HUES48 (cell line): ENCODE results near the gene DUSP15.

ENCODE experiments used
- H3K27ac ChIP-seq: one replicate; pipeline ENCODE4 v1.7.0; 2013; ENCODE audit warnings: low read depth, low read length, inconsistent platforms
- H3K27me3 ChIP-seq: 2 replicates; pipeline ENCODE4 v1.6.1; 2013; ENCODE audit warnings: mild to moderate bottlenecking, low read length; ENCODE audit not compliant: control insufficient read depth, insufficient read depth
- H3K36me3 ChIP-seq: 2 replicates; pipeline ENCODE4 v1.6.1; 2013; ENCODE audit warnings: low read length; ENCODE audit not compliant: control insufficient read depth, insufficient read depth
- H3K4me1 ChIP-seq: 2 replicates; pipeline ENCODE4 v1.6.1; 2013; ENCODE audit warnings: mild to moderate bottlenecking, low read length; ENCODE audit not compliant: control insufficient read depth, insufficient read depth
- H3K4me3 ChIP-seq: 2 replicates; pipeline ENCODE4 v1.5.1; 2013; ENCODE audit warnings: mild to moderate bottlenecking, low read depth, low read length
- H3K9ac ChIP-seq: 2 replicates; pipeline ENCODE4 v1.6.1; 2013; ENCODE audit warnings: mild to moderate bottlenecking, low read depth, low read length, moderate library complexity
- H3K9me3 ChIP-seq: 2 replicates; pipeline ENCODE4 v1.6.1; 2013; ENCODE audit warnings: low read length; ENCODE audit not compliant: control insufficient read depth, insufficient read depth

The DUSP15 gene

DNA sequence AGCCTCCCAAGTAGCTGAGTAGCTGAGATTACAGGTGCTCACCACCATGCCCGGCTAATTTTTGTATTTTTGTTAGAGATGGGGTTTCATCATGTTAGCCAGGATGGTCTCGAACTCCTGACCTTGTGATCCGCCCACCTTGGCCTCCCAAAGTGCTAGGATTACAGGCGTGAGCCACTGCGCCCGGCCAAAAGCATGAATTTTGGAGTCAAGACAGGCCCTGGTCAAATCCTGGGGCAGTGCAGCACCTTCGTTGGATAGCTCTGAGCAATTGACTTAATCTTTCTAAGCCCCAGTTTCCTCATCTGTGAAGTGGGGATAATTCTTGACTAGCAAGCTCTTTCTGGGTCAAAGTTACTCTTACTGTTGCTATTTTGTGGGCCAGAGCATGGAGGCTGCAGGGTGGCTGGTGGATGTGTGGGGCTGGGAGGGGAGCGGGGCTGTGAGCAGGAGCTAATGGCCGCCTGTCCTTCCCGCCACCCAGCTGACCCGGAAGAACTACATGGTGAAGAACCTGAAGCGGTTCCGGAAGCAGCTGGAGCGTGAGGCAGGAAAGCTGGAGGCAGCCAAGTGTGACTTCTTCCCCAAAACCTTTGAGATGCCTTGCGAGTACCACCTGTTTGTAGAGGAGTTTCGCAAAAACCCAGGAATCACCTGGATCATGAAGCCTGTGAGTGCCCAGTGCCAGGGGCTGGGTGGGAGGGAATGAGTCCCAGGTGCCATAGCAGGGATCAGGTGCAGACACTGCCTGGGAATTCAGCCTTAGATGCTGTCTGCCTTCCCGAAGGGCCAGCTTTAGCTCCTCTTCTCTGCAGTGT is 39.1 kb upstream of the DUSP15 start:
- Histone ChIP-seq H3K9ac (no peak overlapping the region), H3K27ac (no peak overlapping the region), H3K36me3 (no peaks in the 10 kb centered on the region), H3K27me3 (no peaks in the 10 kb centered on the region), H3K4me3 (no peak overlapping the region), H3K9me3 (no peaks in the 10 kb centered on the region), H3K4me1 (peaks cover 46% of the 10 kb centered on the region)

DNA sequence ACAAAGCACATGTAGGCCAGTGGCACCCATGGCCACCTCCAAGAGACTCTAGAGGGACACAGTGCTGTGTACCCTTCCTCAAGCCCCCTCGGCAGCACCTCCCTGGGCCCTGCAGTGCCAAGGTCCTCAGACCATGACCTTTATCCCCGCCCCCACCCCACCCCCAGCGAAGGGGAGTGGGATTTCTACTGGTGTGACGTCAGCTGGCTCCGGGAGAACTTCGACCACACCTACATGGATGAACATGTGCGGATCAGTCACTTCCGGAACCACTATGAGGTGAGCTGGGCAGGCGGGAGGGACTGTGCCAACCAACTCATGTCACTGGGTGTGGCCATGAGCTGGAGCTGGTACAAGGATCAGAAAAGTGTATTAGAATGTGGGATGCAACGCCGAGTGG is 38.1 kb upstream of the DUSP15 start:
- no peak overlapping the region for H3K9ac ChIP-seq
- no peak overlapping the region for H3K4me3 ChIP-seq
- no peak overlapping the region for H3K27ac ChIP-seq
- H3K27me3 ChIP-seq: no peaks in the 10 kb centered on the region
- H3K9me3 ChIP-seq: no peaks in the 10 kb centered on the region
- H3K4me1 ChIP-seq: peaks cover 37% of the 10 kb centered on the region
- no peaks in the 10 kb centered on the region for H3K36me3 ChIP-seq

GRCh38 chr20:31908016-31908415 is 37.7 kb upstream of the DUSP15 start:
- no peaks in the 10 kb centered on the region for H3K9me3 ChIP-seq
- no peak overlapping the region for H3K4me3 ChIP-seq
- no peak overlapping the region for H3K27ac ChIP-seq
- H3K4me1 ChIP-seq: peaks cover 33% of the 10 kb centered on the region
- H3K9ac ChIP-seq: no peak overlapping the region
- no peaks in the 10 kb centered on the region for H3K36me3 ChIP-seq
- H3K27me3 ChIP-seq: no peaks in the 10 kb centered on the region

DNA sequence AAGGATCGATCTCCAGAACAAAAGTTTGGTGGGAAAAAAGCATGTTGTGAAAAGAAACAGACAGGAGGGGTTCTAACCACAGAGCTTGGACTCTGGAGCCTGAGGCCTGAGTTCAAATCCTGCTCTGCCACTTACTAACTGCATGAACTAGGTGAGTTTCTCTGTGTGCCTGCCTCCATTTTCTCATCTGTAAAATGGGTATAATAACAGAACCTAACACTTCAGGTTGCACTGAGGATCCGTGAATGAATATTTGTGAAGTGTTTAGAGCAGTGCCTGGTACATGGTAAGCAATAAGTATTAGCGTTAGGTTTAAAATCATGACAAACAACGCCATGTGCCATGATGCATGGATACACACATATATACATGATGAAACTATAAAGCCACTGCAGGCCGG is 36.7 kb upstream of the DUSP15 start:
- H3K9me3 ChIP-seq: no peaks in the 10 kb centered on the region
- no peaks in the 10 kb centered on the region for H3K27me3 ChIP-seq
- no peak overlapping the region for H3K4me3 ChIP-seq
- H3K36me3 ChIP-seq: no peaks in the 10 kb centered on the region
- H3K27ac ChIP-seq: no peak overlapping the region
- H3K4me1 ChIP-seq: peaks cover 26% of the 10 kb centered on the region
- no peak overlapping the region for H3K9ac ChIP-seq

GRCh38 chr20:31906001-31906400 is 35.7 kb upstream of the DUSP15 start:
- no peaks in the 10 kb centered on the region for H3K9me3 ChIP-seq
- H3K4me1 ChIP-seq: peaks cover 17% of the 10 kb centered on the region
- H3K9ac ChIP-seq: no peak overlapping the region
- H3K27me3 ChIP-seq: no peaks in the 10 kb centered on the region
- H3K36me3 ChIP-seq: no peaks in the 10 kb centered on the region
- H3K4me3 ChIP-seq: no peak overlapping the region
- H3K27ac ChIP-seq: peak overlapping the region; percentile 76

DNA sequence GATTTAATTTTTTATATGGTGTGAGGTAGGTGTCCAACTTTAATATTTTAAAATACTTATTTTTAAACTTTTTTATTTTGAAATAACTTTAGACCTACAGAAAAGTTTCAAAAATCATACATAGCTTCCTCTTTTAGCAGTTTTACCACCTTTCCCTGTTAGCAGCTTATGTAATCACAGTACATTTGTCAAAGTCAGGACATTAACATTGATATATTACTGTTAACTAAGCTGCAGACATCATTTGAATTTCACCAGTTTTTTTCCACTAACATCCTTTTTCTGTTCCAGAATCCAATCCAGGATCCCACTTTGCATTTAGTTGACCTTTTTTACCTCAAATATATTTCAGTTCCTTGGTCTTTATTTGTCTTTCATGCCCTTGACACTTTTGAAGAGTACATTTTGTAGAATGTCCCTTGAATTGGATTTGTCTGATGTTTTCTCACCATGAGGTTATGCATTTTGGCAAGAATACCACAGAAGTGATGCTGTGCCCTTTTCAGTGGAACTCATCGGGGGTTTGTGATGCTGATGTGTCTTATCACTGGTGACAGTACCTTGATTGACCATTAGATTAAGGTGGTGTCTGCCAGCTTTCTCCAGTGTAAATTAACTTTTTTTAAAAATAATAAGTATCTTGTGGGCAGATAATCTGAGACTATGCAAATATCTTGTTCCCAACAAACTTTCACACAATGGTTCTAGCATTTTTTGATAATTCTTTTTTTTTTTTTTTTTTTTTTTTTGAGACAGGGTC is 33.5 kb upstream of the DUSP15 start:
- Histone ChIP-seq H3K27me3 (no peaks in the 10 kb centered on the region), H3K9me3 (no peaks in the 10 kb centered on the region), H3K9ac (no peak overlapping the region)

GRCh38 chr20:31901615-31902014 is 31.3 kb upstream of the DUSP15 start:
- Histone ChIP-seq H3K9ac (no peak overlapping the region), H3K27ac (no peak overlapping the region), H3K36me3 (no peaks in the 10 kb centered on the region), H3K9me3 (no peaks in the 10 kb centered on the region), H3K27me3 (no peaks in the 10 kb centered on the region), H3K4me1 (peaks cover 10% of the 10 kb centered on the region), H3K4me3 (no peak overlapping the region)

More for the DNA sequence above, 33.5 kb upstream of the DUSP15 start:
- H3K27ac ChIP-seq: no peak overlapping the region
- H3K4me1 ChIP-seq: peaks cover 10% of the 10 kb centered on the region
- no peak overlapping the region for H3K4me3 ChIP-seq
- H3K36me3 ChIP-seq: no peaks in the 10 kb centered on the region

DNA sequence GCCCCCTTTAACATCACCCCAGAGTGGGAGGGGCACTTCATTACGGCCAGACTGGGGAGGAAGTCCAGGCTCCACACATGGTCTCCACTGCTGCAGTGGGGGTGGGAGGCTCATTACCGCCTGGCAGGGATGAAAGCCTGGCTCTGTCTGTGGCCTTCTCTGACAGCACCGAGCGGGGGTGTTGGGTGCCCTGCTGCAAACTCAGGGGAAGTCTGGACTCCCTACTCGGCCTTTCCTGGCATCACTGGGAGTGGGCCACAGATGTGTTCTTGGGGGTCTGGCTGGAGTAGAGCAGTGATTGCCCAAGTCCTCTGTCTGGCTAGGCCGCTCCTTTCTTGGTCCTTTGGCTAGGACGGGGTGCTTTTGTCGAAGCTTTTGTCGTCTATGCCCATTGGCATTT is 27.2 kb upstream of the DUSP15 start:
- no peaks in the 10 kb centered on the region for H3K4me1 ChIP-seq
- H3K27me3 ChIP-seq: no peaks in the 10 kb centered on the region
- no peak overlapping the region for H3K9ac ChIP-seq
- H3K36me3 ChIP-seq: no peaks in the 10 kb centered on the region
- H3K9me3 ChIP-seq: no peaks in the 10 kb centered on the region
- H3K27ac ChIP-seq: no peak overlapping the region
- no peak overlapping the region for H3K4me3 ChIP-seq

GRCh38 chr20:31896049-31896448 is 25.7 kb upstream of the DUSP15 start:
- H3K36me3 ChIP-seq: no peaks in the 10 kb centered on the region

DNA sequence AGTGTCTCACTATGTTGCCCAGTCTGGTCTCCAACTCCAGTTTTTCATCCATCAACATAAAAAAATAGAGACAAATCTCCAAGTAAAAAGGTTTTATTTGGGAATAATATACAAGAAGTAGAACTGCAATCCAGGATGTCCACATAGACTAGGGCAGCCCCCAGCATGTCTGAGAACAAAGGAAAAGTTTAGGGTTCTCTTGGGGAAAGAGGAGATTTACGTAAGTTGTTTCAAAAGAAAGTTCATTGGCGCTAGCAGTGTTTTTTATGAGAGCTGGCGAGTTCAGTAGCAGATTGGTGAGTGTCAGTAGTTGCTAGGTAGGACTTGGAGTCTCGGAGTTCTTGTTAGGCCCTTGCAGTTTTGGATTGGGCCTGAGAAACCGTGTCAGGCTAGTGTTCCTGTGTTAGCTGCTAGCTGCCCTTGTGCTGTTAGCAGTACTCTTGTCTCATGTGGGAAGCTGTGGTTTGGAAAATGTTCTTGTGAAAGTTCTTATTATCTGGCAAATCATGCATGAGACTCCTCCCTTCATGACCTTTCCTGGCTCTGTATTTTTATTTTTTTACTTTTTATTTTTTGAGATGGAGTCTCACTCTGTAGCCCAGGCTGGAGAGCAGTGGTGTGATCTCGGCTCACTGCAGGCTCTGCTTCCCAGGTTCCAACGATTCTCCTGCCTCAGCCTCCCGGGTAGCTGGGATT is 24.8 kb upstream of the DUSP15 start:
- H3K36me3 ChIP-seq: no peaks in the 10 kb centered on the region
- H3K27me3 ChIP-seq: no peaks in the 10 kb centered on the region
- H3K4me1 ChIP-seq: no peaks in the 10 kb centered on the region
- no peak overlapping the region for H3K27ac ChIP-seq
- no peak overlapping the region for H3K9ac ChIP-seq
- H3K9me3 ChIP-seq: no peaks in the 10 kb centered on the region
- H3K4me3 ChIP-seq: no peak overlapping the region

More at GRCh38 chr20:31896049-31896448, 25.7 kb upstream of the DUSP15 start:
- Histone ChIP-seq H3K4me1 (no peaks in the 10 kb centered on the region), H3K27ac (no peak overlapping the region), H3K27me3 (no peaks in the 10 kb centered on the region), H3K9ac (no peak overlapping the region), H3K9me3 (no peaks in the 10 kb centered on the region), H3K4me3 (no peak overlapping the region)

- H3K9ac ChIP-seq: no peak overlapping the region
- H3K4me3 ChIP-seq: no peak overlapping the region
- no peak overlapping the region for H3K27ac ChIP-seq
- no peaks in the 10 kb centered on the region; the same call in 1 of the 2 replicates for H3K4me1 ChIP-seq
- H3K36me3 ChIP-seq: no peaks in the 10 kb centered on the region
- no peaks in the 10 kb centered on the region for H3K9me3 ChIP-seq
- no peaks in the 10 kb centered on the region for H3K27me3 ChIP-seq
These were observed 20.3 kb upstream of the DUSP15 start for GRCh38 chr20:31890646-31891045.
